Adipocyte (in vitro differentiated cells): ENCODE data around the gene PNMA8B.

Experiments
- DNase-seq: peaks from one replicate; pipeline ENCODE4 v3.0.0-alpha.2; 2015; ENCODE audit warnings: low read depth
- H3K27me3 ChIP-seq: replicated peaks from 2 replicates; pipeline ENCODE4 v1.7.0; 2013; ENCODE audit warnings: mild to moderate bottlenecking, low read length, moderate library complexity; ENCODE audit not compliant: control insufficient read depth, insufficient read depth
- H3K36me3 ChIP-seq: 2 replicates; pipeline ENCODE4 v1.7.0; 2013; ENCODE audit warnings: low read length, mild to moderate bottlenecking, moderate library complexity; ENCODE audit not compliant: control insufficient read depth, insufficient read depth, severe bottlenecking
- H3K4me1 ChIP-seq: 2 replicates; pipeline ENCODE4 v1.7.0; 2013; ENCODE audit warnings: mild to moderate bottlenecking, low read length, moderate library complexity; ENCODE audit not compliant: control insufficient read depth, insufficient read depth
- H3K4me3 ChIP-seq: 2 replicates; pipeline ENCODE4 v1.7.0; 2013; ENCODE audit warnings: mild to moderate bottlenecking, low read length, moderate library complexity
- H3K9ac ChIP-seq: 2 replicates; pipeline ENCODE4 v1.7.0; 2013; ENCODE audit warnings: mild to moderate bottlenecking, low read length, moderate library complexity
- H3K9me3 ChIP-seq: 2 replicates; pipeline ENCODE4 v1.7.0; 2013; ENCODE audit warnings: mild to moderate bottlenecking, low read length, moderate library complexity; ENCODE audit not compliant: control insufficient read depth

The PNMA8B gene

DNA sequence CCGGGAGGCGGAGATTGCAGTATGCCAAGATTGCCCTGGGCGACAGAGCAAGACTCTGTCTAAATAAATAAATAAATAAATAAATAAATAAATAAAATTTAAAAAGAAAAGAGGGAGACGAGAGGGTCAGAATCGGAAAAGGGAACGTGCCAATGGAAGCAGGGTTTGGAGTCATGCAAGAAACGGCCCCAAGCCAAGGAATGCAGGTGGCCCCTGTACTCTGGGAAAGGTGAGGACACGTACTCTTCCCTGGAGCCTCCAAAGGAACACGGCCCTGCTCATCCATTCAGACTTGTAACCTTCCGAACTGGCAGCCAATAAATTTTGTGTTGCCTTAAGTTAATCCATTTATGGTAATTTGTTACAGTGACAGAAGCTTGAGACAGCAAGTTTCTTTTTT lies 47.1 kb downstream of the PNMA8B start:
- H3K36me3 ChIP-seq, result no peaks in the 10 kb centered on the region

DNA sequence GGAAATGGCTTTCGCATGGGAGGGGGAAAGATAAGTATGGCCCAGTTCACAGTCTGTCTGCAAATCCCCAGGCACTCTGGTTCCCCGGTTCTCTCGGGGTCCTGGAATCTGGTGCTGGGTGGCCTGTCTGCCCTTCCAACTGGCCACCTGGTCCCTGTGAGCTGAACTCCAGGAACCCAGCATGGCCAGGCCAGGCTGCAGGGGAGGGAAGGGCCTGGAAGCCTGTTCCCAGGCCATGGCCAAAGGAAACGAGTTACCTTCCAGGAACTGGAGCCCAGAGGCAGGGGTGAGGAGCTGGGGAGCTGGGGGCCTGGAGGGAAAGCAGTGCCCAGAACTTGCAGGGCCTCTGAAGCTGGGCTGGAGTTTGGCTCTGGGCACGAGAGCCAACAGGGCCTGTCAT lies 47.8 kb downstream of the PNMA8B start:
- H3K27me3 ChIP-seq, result no peaks in the 10 kb centered on the region
- no peaks in the 10 kb centered on the region for H3K9me3 ChIP-seq
- DNase-seq, result no peak
- H3K4me1 ChIP-seq, result peaks cover 8% of the 10 kb centered on the region
- H3K4me3 ChIP-seq, result no peak overlapping the region
- H3K9ac ChIP-seq, result no peak overlapping the region
- H3K36me3 ChIP-seq, result no peaks in the 10 kb centered on the region

More for the DNA sequence above, 47.1 kb downstream of the PNMA8B start:
- Histone ChIP-seq H3K4me1 (peaks cover 3% of the 10 kb centered on the region), H3K4me3 (no peak overlapping the region), H3K9ac (no peak overlapping the region), H3K27me3 (no peaks in the 10 kb centered on the region), H3K9me3 (no peaks in the 10 kb centered on the region)
- DNase-seq, result no peak

DNA sequence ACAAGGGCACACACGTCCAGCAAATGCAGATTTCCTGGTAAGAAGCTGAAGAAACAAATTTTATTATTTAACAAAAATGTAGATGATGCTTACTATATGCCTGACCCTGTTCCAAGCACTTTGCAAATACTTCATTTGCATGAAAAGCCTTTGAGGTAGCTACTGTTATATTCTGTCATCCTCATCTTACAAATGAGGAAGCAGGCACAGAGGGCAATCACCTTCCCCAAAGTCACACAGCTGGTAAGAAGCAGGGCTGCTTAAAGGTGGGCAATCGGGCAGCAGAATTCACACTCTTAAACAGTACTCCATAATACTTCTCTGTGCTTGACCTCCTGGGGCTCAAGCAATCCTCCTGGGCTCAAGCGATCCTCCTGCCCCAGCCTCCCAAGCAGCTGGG lies 48.7 kb downstream of the PNMA8B start:
- no peak for DNase-seq
- H3K9ac ChIP-seq, result no peak overlapping the region
- peaks cover 17% of the 10 kb centered on the region for H3K4me1 ChIP-seq
- H3K36me3 ChIP-seq, result no peaks in the 10 kb centered on the region
- H3K27me3 ChIP-seq, result no peaks in the 10 kb centered on the region
- H3K4me3 ChIP-seq, result no peak overlapping the region
- no peaks in the 10 kb centered on the region for H3K9me3 ChIP-seq

DNA sequence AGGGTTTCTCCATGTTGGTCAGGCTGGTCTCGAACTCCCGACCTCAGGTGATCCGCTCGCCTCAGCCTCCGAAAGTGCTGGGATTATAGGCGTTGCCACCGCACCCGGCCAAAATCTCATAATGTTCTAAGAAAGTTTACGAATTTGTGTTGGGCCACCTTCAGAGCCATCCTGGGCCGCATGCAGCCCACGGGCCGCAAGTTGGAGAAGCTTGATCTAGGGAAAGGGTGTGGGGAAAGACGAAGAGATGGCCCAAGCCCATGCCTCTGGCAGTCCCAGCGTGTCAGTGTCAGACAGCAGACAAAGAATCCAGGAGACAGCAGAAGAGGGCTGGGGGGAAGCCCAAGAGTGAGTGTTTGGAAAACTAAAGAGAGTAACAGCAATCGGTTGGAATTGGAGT lies 49.6 kb downstream of the PNMA8B start:
- Histone ChIP-seq H3K9ac (no peak overlapping the region), H3K36me3 (no peaks in the 10 kb centered on the region), H3K27me3 (no peaks in the 10 kb centered on the region), H3K4me3 (no peak overlapping the region), H3K9me3 (no peaks in the 10 kb centered on the region), H3K4me1 (peaks cover 22% of the 10 kb centered on the region)
- no peak for DNase-seq

DNA sequence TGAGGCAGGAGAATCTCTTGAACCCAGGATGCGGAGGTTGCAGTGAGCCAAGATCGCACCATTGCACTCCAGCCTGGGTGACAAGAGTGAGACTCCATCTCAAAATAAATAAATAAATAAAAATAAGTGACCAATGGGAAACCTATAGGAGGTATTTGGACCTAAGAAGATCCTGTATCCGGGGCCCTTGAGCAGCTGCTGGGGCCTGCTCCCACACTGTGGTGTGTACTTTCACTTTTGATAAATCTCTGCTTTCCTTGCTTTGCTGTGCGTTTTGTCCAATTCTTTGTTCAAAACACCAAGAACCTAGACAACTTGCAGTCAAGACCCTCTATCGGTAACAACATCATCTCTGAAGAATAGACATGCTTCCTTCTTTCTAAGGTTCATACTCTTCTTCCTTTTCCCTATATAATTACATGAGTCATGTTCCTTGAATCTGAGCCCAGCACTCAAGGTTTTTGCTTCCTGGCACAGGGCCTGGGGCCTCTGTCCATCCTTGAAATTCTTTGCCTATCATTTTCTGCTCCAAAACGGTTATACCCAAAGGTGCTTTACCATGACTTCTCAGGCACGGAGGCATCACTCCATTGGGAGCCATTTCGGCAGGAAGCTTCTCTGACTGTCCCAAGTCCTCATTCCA lies 52.7 kb downstream of the PNMA8B start:
- peaks cover 22% of the 10 kb centered on the region for H3K4me1 ChIP-seq
- no peaks in the 10 kb centered on the region for H3K9me3 ChIP-seq
- no peaks in the 10 kb centered on the region for H3K36me3 ChIP-seq
- H3K4me3 ChIP-seq, result peak overlapping the region; percentile 56
- peak; percentile 84 for DNase-seq
- H3K9ac ChIP-seq, result no peak overlapping the region
- no peaks in the 10 kb centered on the region for H3K27me3 ChIP-seq

DNA sequence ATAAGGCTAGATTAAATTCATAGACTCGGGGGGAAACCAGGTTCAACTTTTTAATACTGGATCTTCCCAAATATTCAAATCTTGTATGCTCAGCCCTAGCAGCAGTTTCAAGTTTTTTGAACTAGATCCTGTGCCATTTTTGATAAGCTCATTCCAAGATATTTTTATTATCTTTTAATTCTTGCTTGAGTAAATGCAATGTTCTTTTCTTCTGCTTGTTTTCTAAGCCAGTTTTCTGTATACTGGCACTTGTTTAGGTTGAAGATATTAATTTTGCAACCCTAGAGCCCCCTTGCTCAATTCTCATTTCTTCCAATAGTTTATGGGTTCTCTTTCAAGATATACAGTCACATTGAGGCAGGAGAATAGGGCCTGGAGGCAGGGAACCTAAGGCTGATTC lies 53.8 kb downstream of the PNMA8B start:
- Histone ChIP-seq H3K9me3 (no peaks in the 10 kb centered on the region), H3K9ac (peak overlapping the region; percentile 32), H3K4me3 (no peak overlapping the region), H3K4me1 (peaks cover 22% of the 10 kb centered on the region), H3K27me3 (no peaks in the 10 kb centered on the region), H3K36me3 (no peaks in the 10 kb centered on the region)
- no peak for DNase-seq
